ENCODE measurements around the gene SEC61B.
"Not testable (repeated sequence)": the region's sequence is repeated elsewhere in the genome, so short reads cannot be mapped to it uniquely, and the experiment has no call there.

The SEC61B gene

DNA sequence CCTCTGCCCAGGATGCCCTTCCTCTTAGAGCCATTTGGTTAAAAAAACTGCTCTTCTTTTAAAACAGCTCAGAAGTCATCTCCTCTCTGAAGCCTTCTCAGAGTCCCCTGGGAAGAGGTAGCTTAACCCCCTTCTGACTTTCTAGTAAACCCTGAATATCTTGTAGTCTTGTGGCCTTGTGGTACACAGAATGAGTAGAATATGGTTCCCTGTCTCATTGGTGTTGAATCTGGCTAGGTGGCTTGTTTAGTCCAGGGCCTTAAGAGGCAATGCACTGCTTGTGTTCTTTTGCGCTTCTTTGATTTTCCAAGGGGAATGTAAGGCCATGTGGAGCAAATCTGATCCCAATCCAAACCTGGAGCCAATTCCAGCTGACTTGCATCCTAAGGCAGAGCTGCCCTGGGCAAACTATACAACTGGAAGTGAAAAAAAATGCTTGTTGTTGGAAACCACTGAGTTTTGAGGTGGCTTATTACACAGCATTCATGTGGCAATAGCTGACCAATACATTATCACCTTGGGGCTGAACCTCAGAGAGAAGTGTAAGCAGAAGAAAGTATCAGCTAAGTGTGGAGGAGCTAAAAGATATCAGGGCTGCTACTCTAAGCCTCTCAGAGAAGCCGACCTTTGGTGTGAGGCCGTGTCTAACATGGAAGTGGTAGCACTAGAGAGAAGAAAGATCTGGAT is 31.3 kb upstream of the SEC61B start:
- FAIRE-seq (no peak), DNase-seq (ENCODE audit: insufficient read length, low spot score) (no peak)
- TF ChIP-seq SPI1 (IDR thresholded peaks at IDR 0.05; ENCODE audit: low read depth, low read length) (no peak), POU2F2 (IDR thresholded peaks at IDR 0.05; ENCODE audit: low read depth, low read length) (no peak), PAX5 (IDR thresholded peaks at IDR 0.05; ENCODE audit: insufficient read depth, low read length, severe bottlenecking) (no peak), TAF1 (IDR thresholded peaks at IDR 0.05; ENCODE audit: low read depth, low read length) (no peak), POLR2AphosphoS5 (IDR thresholded peaks at IDR 0.05; ENCODE audit: low read depth, low read length) (no peak), POLR2A (IDR thresholded peaks at IDR 0.05; ENCODE audit: low read depth, low read length) (no peak)

DNA sequence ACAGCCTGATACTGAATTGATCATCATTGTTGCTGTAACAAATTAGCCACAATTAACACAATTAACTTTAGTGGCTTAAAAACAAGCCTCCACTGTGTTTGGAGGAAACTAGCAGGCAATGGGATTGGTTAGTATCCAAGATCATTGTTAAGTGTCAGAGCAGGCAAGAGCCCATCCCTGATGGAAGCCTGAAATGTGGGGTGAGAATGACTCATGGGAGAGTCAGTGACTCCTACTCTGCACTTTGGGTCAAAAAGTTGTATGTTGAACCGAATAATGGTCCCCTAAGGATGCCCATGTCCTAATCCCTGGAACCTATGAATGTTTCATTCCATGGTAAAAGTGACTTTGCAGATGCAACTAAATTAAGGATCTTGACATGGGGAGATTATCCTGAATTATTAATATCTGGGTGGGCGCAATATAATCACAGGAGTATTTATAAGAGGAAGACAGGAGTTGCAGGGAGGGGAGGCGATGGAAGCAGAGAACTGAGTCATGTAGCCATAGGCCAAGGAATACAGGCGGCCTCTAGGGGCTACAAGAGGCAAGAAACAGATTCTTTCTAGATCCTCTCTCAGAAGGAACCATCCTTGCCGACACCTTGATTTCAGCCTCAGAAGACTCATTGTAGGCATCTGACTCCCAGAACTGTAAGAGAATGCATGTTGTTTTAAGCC is 29.2 kb upstream of the SEC61B start:
- no peak for DNase-seq (ENCODE audit: insufficient read length, low spot score)

DNA sequence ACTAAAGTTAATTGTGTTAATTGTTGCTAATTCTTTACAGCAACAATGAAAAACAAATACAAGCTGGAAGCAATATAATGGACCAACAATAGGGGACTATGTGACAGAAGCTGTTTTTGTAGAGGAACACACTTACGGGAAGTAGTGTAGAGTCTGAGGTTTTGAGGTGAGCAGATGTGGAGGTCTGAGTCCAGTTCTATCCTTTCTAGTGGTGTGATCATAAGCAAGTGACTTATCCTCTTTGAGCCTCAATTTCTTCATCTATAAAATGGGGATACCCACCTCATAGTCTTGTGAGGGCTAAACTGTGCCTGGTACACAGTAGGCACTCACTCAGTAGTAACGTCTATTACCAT is 28.6 kb upstream of the SEC61B start:
- no peak for TF ChIP-seq PAX5 (IDR thresholded peaks at IDR 0.05; ENCODE audit: insufficient read depth, low read length, severe bottlenecking)
- no peak for TF ChIP-seq SPI1 (IDR thresholded peaks at IDR 0.05; ENCODE audit: low read depth, low read length)
- no peak for TF ChIP-seq POLR2A (IDR thresholded peaks at IDR 0.05; ENCODE audit: low read depth, low read length)
- TF ChIP-seq POLR2AphosphoS5 (IDR thresholded peaks at IDR 0.05; ENCODE audit: low read depth, low read length): no peak
- no peak for TF ChIP-seq TAF1 (IDR thresholded peaks at IDR 0.05; ENCODE audit: low read depth, low read length)
- no peak for FAIRE-seq
- DNase-seq (ENCODE audit: insufficient read length, low spot score): no peak

More for the DNA sequence above, 29.2 kb upstream of the SEC61B start:
- no peak for FAIRE-seq
- TF ChIP-seq POU2F2 (IDR thresholded peaks at IDR 0.05; ENCODE audit: low read depth, low read length) (no peak), POLR2AphosphoS5 (IDR thresholded peaks at IDR 0.05; ENCODE audit: low read depth, low read length) (no peak)

DNA sequence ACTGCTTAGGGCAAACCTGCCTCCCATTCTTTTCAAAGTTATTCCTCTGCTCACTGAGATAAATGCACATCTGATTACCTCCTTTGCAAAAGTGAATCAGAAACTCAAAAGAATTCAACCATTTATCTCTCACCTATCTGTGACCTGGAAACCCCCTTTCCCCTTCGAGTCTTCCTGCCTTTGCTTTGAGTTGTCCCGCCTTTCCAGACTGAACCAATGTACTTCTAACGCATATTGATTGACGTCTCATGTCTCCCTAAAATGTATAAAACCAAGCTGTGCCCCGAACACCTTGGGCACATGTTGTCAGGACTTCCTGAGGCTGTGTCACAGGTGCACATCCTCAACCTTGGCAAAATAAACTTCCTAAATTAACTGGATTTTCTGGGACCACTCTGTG is 25.6 kb upstream of the SEC61B start:
- DNase-seq (ENCODE audit: insufficient read length, low spot score): not testable (repeated sequence)
- FAIRE-seq: peak; percentile 31

DNA sequence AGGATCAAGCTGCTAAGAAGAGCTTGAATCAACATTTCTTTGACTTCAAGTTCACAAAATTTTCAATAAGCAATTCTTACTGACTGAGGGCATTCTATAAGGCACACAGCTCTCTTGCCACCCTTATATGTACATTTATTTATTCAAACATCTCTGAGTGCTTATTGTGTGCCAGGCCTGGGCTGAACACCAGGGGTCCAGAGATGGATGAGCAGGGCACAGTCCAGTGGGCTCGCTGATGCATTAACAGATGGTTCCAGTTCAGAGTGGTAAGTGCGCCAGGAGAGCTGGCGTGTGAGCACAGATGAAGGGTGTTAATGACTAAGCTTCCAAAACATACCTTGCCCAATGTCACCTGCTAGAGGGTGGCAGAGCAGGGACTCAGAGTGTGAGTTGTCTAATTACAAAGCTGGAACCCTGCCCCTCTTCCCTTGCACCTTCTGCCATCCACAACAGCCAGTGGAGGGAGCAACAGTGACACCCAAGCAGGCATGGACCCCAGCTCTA is 24.9 kb upstream of the SEC61B start:
- DNase-seq (ENCODE audit: insufficient read length, low spot score) (no peak), FAIRE-seq (no peak)
- TF ChIP-seq PAX5 (IDR thresholded peaks at IDR 0.05; ENCODE audit: insufficient read depth, low read length, severe bottlenecking) (no peak), POU2F2 (IDR thresholded peaks at IDR 0.05; ENCODE audit: low read depth, low read length) (no peak), POLR2A (IDR thresholded peaks at IDR 0.05; ENCODE audit: low read depth, low read length) (no peak), POLR2AphosphoS5 (IDR thresholded peaks at IDR 0.05; ENCODE audit: low read depth, low read length) (no peak), TAF1 (IDR thresholded peaks at IDR 0.05; ENCODE audit: low read depth, low read length) (no peak), SPI1 (IDR thresholded peaks at IDR 0.05; ENCODE audit: low read depth, low read length) (no peak)

DNA sequence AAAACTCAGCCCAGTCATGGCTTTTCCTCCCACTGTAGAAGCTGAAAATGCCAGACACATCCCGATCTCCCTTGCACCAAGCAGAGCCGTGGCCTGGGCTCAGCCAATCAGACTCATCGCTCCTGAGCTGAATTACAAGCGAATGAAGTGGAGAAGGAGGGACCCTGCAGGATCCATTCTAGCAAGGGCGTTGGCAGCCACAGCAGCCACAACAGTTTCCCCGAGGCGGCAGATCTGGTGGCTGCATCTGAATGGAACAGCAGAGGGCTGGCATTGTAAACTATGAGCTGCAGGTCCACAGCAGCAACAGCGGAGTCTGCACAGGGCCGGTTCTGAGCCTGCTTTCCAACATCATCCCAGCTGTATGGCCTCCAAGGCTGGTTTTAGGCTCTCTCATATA is 24.1 kb upstream of the SEC61B start:
- no peak for DNase-seq (ENCODE audit: insufficient read length, low spot score)

DNA sequence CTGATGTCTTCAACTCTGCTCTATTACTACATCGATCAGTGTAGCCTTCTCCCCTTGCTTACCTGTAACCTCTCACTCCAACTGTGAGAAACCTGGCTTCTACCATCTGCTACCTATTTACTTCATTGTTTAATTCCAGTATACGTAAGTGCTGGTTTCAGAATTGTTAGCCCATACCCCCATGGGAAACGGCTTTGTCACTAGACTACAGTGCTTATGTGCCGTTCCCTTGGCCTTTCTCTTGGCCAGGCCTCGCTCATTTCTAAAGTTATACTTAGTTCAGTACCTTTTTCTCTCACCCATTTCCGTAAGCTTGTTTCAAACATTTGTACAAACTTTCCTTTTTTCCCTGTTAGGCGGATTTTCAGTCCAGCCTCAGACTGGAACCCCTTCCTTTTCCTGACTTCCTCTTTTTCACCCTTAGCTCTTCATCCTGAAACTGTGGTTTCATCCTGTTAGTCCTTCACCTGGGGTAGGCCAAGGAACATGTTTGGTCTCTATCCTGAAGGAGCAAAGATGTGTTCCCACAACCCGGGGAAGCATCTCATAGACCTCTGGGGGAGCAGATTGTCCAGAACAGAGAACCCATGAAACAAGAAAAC is 22.0 kb upstream of the SEC61B start:
- peak; percentile 87 for TF ChIP-seq SPI1 (IDR thresholded peaks at IDR 0.05; ENCODE audit: low read depth, low read length)
- TF ChIP-seq POLR2AphosphoS5 (IDR thresholded peaks at IDR 0.05; ENCODE audit: low read depth, low read length): no peak
- no peak for DNase-seq (ENCODE audit: insufficient read length, low spot score)
- FAIRE-seq: no peak

More for the DNA sequence above, 24.1 kb upstream of the SEC61B start:
- TF ChIP-seq POLR2AphosphoS5 (IDR thresholded peaks at IDR 0.05; ENCODE audit: low read depth, low read length) (no peak), POU2F2 (IDR thresholded peaks at IDR 0.05; ENCODE audit: low read depth, low read length) (no peak), PAX5 (IDR thresholded peaks at IDR 0.05; ENCODE audit: insufficient read depth, low read length, severe bottlenecking) (no peak), TAF1 (IDR thresholded peaks at IDR 0.05; ENCODE audit: low read depth, low read length) (no peak), SPI1 (IDR thresholded peaks at IDR 0.05; ENCODE audit: low read depth, low read length) (no peak), POLR2A (IDR thresholded peaks at IDR 0.05; ENCODE audit: low read depth, low read length) (no peak)
- no peak for FAIRE-seq

DNA sequence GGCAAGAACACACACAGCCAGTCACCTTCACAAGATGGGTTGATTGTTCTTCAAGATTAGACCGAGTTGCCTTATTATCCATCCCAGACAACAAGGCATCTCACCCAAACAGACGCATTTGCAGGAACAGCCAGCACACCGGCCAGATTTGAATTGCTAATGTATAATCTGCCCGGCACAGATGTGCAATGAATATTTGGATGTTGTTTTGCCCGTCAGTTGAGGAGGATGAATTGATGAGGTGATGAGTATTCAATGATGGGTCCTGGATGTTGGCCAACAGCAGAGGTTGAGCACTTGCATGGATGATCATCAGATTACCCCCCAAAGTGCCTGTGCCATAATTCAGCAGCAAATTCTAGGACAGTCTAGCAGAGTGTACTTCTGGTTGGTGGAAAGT is 20.5 kb upstream of the SEC61B start:
- no peak for TF ChIP-seq SPI1 (IDR thresholded peaks at IDR 0.05; ENCODE audit: low read depth, low read length)

DNA sequence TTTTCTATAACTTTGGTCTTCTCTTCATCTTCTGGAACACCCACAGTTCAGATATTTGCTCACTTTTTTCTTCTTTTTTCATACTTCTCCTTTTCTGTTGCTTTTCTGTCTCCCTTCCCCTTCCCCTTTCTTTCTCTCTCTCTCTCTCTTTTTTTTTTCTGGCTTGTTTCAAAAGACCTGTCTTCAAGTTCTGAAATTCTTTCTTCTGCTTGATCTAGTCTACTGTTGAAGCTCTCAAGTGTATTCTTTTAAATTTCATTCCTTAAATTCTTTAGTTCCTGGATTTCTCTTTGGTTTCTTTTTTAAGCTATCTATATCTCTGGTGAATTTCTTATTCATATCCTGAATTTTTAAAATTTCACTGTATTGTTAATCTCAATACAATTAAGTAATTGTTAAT is 11.5 kb upstream of the SEC61B start:
- DNase-seq (ENCODE audit: insufficient read length, low spot score): no peak
- no peak for FAIRE-seq
- TF ChIP-seq POLR2AphosphoS5 (IDR thresholded peaks at IDR 0.05; ENCODE audit: low read depth, low read length) (no peak), POU2F2 (IDR thresholded peaks at IDR 0.05; ENCODE audit: low read depth, low read length) (no peak), TAF1 (IDR thresholded peaks at IDR 0.05; ENCODE audit: low read depth, low read length) (no peak)

More for the DNA sequence above, 20.5 kb upstream of the SEC61B start:
- FAIRE-seq: no peak
- no peak for DNase-seq (ENCODE audit: insufficient read length, low spot score)

DNA sequence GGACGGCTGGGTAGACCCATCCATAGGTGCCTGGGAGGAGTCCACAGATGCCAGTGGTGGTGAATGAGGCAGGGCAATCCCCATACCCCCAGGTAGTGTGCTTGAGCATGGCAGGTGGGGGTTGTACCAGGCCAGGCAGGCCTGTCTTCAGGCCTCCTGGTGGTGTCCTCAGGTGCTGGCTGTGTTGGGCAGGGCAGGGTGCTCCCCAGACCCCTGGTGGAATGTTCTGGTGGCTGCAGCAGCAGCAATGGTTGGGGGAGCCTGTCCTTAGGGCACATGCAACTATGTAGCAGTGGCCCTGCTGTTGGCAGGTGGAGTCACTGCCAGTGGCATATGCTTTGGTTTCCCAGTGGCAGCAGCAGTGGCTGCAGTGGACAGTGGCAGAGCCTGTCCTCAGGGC is 10.3 kb upstream of the SEC61B start:
- no peak for FAIRE-seq
- DNase-seq (ENCODE audit: insufficient read length, low spot score): no peak
- no peak for TF ChIP-seq POLR2A (IDR thresholded peaks at IDR 0.05; ENCODE audit: low read depth, low read length)

DNA sequence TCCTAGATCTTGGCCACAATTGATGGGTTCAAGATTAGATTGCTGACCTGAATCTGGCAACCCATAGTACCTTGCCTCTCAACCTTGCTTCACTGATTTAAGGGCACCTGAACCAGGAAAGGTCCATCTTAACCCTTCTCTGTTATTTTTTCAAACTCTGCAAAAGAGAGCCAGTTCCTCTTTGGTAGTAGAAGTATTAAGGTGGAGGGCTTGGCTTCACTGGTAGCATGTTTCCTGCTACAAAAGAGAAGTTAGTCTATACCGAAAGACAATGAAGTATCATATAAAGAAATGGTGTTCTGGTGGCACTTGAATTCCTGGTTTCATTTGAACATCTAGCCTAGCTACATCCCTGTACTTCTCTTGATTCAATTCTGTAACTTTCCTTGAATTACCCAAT is 8.9 kb upstream of the SEC61B start:
- FAIRE-seq (peak; percentile 69), DNase-seq (ENCODE audit: insufficient read length, low spot score) (no peak)
- TF ChIP-seq POU2F2 (IDR thresholded peaks at IDR 0.05; ENCODE audit: low read depth, low read length) (no peak), POLR2AphosphoS5 (IDR thresholded peaks at IDR 0.05; ENCODE audit: low read depth, low read length) (no peak), POLR2A (IDR thresholded peaks at IDR 0.05; ENCODE audit: low read depth, low read length) (no peak), SPI1 (IDR thresholded peaks at IDR 0.05; ENCODE audit: low read depth, low read length) (peak; percentile 60), PAX5 (IDR thresholded peaks at IDR 0.05; ENCODE audit: insufficient read depth, low read length, severe bottlenecking) (no peak)

Data from GM12891 (cell line).